LHCN-M2 (cell line): ENCODE results near the gene BCAS3. TPM values are rescaled to one million over a fixed set of nuclear protein-coding genes. Genes with fewer than 3 reads are reported as not detected.

ENCODE experiments used
- DNase-seq: peaks from one replicate; pipeline ENCODE4 v3.0.0-alpha.2; 2012; ENCODE audit warnings: low read depth
- total RNA-seq: library from RNA; depleted of rRNA; stranded (reverse); fragments of >200 nt; gene quantifications from 2 replicates; pipeline ENCODE4 v1.2.3, GENCODE V29; 2014

Gene BCAS3
- total RNA-seq, 1 experiment from 2014 or later = 6.9 TPM

DNA sequence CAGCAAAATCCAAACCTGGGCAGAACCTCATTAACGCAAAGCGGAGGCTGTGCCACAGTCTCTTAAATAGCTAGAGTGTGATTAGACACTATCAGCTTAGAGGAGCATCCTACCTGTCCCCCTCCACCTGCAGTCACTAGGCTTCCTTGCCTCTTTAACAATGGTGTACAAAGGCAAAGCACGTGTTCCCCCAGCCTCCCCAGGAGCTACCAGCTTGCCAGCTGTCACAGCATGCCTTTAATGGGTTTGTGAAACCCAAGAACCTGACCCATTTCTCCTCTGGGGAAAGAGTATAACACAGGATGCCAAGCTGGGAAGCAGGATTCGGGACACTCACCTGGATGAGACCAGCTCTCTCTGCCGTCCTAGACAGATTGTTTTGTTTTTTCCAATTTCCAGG, 684.7 kb downstream of the BCAS3 start:
- no peak for DNase-seq

GRCh38 chr17:61362852-61363600, 685.4 kb downstream of the BCAS3 start:
- no peak for DNase-seq

- DNase-seq = no peak
These were observed 686.2 kb downstream of the BCAS3 start for GRCh38 chr17:61363601-61364462.

DNA sequence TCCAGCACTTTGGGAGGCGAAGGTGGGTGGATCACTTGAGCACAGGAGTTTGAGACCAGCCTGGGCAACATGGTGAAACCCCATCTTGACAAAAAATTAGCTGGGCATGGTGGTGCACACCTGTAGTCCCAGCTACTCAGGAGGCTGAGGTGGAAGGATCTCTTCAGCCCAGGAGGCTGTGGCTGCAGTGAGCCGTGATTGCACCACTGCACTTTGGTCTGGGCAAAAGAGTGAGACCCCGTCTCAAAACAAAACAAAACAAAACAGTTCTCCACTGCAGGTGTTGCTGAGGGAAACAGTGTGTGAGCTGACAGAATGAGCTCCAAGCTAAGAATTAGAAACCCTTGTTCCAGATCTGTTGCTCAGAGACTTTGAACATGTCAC, 686.8 kb downstream of the BCAS3 start:
- DNase-seq = no peak

GRCh38 chr17:61366076-61366714, 688.5 kb downstream of the BCAS3 start:
- DNase-seq = no peak

DNA sequence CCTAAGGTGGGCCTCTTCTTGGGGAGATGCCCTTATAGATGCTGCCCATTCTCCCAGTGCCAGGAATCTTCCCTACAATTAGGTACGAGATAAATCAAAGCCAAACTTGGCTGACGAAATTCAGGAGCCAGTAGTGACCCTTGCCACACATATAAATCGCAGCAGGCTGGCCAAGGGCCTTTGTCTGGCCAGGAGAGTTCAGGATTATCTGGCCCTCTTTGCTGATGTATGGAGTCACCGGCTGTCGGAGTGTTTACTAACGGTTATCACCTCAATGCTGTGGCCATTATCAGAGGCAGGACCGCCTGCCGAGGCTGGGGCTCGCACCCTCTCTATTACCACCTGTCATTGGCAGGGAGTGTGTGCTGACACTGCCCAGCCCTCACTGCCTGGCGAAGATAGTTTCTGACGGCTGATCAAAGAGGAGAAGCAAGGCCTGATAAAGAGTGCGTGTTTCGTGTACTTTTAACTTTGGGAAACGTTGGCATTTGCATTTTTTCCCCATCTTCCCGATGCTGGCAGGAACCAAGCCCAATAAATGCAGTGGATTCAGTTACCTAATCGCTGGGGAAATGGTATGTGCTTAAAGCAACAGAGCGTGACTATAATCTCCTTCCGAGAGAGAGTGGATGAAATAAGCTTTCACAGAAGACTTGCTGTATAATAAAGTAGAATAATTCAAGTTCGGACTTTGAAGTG, 689.2 kb downstream of the BCAS3 start:
- DNase-seq = no peak

GRCh38 chr17:61368049-61368831, 690.6 kb downstream of the BCAS3 start:
- DNase-seq = no peak

DNA sequence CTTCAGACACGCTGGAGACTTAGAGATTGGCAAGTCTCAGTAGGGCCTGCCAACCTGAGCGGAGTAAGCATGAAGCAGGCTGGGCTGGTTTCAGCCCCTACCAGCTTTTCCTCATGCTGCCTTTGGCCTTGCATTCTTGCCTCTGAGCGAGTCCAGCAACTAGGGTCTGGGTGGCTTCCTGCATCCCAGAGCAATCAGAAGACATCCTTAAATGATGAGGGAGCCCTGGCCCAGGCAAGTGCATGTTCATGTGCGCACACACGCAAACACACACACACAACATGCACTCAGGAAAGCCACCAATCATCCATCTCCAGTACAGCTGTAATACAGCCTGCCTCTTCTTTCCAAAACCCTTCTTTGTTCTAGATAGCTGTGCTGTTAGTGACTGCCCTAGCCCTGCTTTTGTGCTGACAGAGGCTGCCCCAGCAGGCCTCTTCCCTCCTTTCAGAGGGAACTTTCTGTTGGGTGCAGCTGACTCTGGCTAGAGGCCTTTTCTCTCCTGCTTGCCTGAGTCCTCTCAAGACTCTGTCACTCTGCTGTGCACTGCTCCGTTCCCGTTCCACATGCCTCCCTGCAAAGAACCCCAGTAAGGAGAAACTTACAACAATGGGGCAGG, 691.3 kb downstream of the BCAS3 start:
- no peak for DNase-seq

- DNase-seq = no peak
These were observed 692.1 kb downstream of the BCAS3 start for GRCh38 chr17:61369751-61370150.

- DNase-seq = no peak
These were observed 693.5 kb downstream of the BCAS3 start for GRCh38 chr17:61371179-61371578.

GRCh38 chr17:61371606-61372005, 694.0 kb downstream of the BCAS3 start:
- no peak for DNase-seq

DNA sequence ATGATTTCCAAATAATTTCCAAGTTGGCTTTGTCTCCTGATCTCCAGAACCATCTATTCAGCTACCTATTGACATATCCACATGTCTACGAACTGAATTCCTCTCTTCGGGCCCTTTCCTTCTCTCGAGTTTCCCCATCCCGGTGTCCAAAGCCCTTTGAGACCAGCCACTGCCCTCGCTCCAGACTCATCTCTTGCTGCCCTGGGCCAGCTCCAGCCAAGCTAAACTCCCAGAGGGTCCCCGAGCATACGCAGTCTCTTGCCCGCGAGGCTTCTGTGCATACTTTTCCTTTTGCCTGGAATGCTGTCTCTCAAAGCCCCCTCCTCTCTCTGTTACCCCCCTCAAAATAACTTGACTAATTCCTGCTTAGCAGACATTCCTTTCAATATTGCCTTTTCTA, 694.8 kb downstream of the BCAS3 start:
- no peak for DNase-seq

DNA sequence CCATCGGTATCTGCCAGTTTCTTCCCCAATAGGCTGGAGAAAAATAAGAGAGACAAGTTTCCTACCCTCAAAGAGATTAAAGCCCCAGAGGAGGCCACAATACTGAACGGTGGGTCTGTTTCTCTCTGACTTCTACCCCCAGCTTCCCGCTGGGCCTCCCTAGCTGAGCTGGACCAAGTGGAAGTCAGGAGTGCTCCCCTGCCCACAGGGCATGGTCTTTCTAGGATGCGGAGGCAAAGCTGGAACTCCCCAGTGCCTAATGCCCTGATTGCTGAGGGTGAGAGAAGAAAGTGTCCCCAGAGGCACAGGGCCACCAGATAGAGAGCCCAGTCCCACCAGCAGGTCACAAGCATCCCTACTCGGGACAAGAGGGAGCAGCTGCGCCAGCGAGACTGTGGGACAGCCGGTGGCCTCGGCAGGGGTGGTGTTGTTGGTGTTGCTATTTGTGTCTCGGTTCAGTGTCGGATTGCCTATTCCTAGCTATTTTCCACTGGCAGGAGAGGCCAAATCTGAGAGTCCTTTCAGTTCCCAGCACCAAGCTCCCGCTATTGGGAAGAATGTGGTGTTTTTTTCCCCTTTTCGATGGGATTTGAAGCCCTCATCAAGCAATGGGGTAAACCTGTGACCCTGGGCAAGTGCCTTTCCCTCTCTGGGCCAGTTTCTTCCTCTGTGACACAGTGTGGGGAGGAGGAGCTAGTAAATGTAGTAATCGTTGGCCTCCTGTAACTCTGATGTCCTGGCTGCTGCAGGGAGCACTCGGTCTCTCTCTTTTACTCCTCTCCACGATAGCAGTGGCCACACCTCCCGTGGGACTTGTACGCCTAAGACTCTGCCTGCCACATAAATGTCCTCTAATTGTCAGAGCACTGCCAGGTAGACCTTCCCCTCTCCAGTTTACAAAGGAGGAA, 699.5 kb downstream of the BCAS3 start:
- no peak for DNase-seq

GRCh38 chr17:61378658-61379456, 701.2 kb downstream of the BCAS3 start:
- DNase-seq = no peak

DNA sequence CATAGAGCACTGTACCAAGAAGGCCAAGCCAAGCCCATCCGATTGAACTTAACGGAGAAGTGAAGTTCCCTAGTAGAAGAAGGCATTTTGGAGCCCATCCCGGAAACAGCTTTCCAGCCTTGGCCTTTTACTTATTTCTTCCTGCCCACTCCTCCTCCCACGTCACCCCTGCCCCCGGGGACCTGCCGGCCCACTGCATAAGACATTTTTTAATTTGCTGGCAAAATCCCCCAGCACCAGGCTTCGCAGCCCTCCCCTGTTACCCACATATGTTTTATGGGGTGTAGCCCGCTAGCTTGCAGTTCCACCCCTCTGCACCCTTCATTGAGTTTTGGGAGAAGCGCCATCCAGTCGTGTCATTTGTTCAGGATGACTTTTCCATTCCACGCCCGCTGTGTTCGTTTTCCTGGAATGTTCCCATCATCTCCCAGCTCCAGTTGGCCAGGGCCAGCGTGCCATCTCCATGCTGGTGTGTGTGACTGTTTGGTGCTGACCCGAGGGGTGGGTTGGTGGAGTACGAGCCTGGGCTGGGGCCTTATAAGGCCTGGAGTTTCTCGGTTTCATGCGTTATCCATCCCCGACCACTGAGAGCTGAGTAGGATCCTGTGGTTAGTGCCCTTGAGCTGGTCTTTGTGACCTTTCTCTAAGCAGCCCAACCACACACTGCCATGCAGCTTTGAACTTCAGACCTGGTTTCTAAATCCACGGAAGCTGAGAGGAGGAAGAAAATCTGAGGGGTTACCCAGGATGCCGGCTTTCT, 702.0 kb downstream of the BCAS3 start:
- no peak for DNase-seq

DNA sequence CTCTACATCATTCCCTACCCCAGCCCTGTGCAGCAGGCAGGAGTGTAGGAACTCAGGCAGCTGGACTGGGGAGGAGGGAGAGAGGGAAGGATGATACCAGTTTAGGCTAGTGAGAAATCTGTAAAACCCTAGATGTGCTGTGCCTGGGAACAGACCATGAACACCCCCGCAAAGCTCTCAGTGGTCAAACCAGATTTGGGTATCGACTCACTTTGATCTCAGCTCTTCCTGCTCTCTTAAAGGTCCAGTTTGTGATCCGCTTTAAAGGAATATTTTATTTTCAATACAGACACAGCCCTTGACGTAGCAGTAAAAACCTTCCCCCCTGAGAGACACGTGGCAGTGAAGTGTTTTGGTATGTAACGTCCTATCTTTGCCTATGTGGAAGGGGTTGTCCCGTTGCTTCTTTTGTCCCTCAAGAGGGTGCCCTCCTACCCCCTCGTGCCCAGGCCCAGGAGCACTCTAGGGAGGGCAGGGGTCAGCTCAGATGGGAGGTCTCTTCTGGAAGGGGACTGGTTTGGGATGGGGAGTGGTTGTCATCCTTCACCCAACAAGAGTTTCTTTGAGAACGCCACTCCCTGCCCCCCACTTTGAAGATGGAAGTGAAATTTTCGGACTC, 702.7 kb downstream of the BCAS3 start:
- DNase-seq = no peak

- DNase-seq = no peak
These were observed 703.3 kb downstream of the BCAS3 start for GRCh38 chr17:61380836-61381525.
